Measurements from ENCODE around the gene F11R. TPM values are rescaled to one million over a fixed set of nuclear protein-coding genes. Genes with fewer than 3 reads are reported as not detected.
"Not testable (repeated sequence)": the region's sequence is repeated elsewhere in the genome, so short reads cannot be mapped to it uniquely, and the experiment has no call there.

F11R gene
- total RNA-seq, 1 donor from 2014 or later = 7.7 TPM

DNA sequence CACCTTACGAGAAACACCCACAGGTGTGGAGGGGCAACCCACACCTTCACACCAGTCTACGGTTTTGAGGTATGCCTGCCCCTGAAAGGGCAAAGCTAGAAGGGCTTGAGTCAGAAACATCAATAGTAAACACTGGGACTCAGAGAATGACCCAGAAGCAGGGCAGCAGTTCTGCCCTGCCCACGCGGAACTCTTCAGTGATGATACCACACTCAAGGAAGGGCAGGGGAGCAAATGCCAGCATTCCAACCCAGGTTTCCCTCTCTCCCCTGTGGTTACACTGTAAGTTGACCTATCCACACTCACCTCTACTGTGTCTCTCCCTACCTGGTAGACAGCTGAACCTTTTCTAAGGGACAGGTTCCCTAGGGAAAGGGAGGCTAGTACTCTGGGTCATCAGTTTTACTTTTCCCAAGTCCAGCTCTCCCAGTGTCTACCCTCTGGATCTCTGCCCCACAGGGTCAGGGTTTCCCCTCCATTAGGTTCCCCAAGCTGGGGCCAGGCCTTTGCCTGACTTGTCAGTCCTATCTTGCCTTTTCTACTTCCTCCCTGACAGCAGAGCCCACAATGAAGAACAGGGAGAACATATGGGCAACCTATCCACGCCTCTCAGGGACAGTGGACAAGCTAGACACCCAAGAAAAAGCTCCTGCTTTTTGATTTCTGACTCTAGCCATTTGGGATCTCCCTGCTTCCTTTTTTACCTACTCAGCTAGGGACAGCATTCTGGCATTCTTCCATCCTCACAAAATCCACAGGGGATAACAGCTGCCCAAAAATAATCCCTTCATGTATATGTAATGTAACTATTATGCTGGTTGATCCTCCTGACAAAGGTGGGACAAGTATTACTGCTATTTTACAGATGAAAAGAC lies 3.0 kb downstream of the F11R start:
- TF ChIP-seq CTCF (IDR thresholded peaks at IDR 0.05; ENCODE audit: partially characterized antibody, unreplicated experiment) = no peak
- Mint-ChIP-seq H3K9me3 (ENCODE audit: unreplicated experiment) (peaks cover 1% of the 10 kb centered on the region), H3K4me1 (ENCODE audit: low read depth, unreplicated experiment) (peaks cover 13% of the 10 kb centered on the region), H3K27me3 (ENCODE audit: unreplicated experiment) (peaks cover 2% of the 10 kb centered on the region), H3K36me3 (ENCODE audit: unreplicated experiment) (no peaks in the 10 kb centered on the region), H3K27ac (ENCODE audit: unreplicated experiment) (no peak overlapping the region), H3K4me3 (ENCODE audit: unreplicated experiment) (no peak overlapping the region)
- no peak for DNase-seq

GRCh38 chr1:161017181-161017580 lies 3.8 kb downstream of the F11R start:
- H3K36me3 Mint-ChIP-seq (ENCODE audit: unreplicated experiment); H3K27me3 Mint-ChIP-seq (ENCODE audit: unreplicated experiment); H3K4me3 Mint-ChIP-seq (ENCODE audit: unreplicated experiment); DNase-seq; H3K9me3 Mint-ChIP-seq (ENCODE audit: unreplicated experiment); H3K27ac Mint-ChIP-seq (ENCODE audit: unreplicated experiment): not testable (repeated sequence)
- peaks cover 14% of the 10 kb centered on the region for H3K4me1 Mint-ChIP-seq (ENCODE audit: low read depth, unreplicated experiment)

- DNase-seq; H3K4me3 Mint-ChIP-seq (ENCODE audit: unreplicated experiment); H3K27me3 Mint-ChIP-seq (ENCODE audit: unreplicated experiment); H3K9me3 Mint-ChIP-seq (ENCODE audit: unreplicated experiment); H3K36me3 Mint-ChIP-seq (ENCODE audit: unreplicated experiment): not testable (repeated sequence)
- Mint-ChIP-seq H3K27ac (ENCODE audit: unreplicated experiment) (peak overlapping the region; percentile 26), H3K4me1 (ENCODE audit: low read depth, unreplicated experiment) (peaks cover 14% of the 10 kb centered on the region)
Measured at GRCh38 chr1:161016683-161017082, 4.3 kb downstream of the F11R start.

DNA sequence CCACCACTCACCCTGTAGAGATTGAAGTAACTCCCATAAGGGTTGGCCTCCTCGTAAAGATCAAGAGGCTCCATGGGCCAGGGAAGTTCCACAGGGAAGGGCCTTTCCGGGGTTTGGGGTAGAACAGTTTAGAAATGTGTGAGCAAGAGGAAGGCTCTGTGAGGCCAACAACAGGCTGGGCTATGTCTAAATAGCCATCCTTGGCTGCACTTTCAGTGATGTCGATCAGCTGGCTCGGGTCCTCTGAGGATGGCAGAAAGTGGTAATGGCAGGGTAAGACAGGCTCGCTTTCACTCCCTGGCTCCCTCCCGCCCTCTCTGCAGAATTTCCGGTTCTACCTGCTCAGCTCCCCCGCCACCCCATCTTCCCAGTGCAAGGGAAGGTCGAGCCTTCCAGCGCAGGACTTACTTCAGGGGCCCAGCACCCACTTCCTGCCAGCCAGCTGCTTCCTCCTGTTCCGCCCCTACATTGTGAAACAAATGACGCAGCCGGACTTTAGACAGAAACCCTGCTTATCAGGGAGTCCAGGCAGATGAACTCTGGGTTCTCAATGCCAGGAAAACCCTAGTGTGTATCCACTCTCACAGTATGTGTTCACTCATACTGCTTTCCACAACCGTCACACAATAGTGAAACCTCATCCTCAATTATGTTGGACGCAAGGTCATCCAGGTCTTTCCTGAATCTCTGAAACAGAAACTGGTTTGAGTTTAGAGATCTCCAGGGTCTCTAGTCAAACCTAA lies 7.3 kb downstream of the F11R start:
- H3K36me3 Mint-ChIP-seq (ENCODE audit: unreplicated experiment) = no peaks in the 10 kb centered on the region
- no peak overlapping the region for H3K4me3 Mint-ChIP-seq (ENCODE audit: unreplicated experiment)
- DNase-seq = no peak
- no peak for TF ChIP-seq CTCF (IDR thresholded peaks at IDR 0.05; ENCODE audit: partially characterized antibody, unreplicated experiment)
- H3K9me3 Mint-ChIP-seq (ENCODE audit: unreplicated experiment) = no peaks in the 10 kb centered on the region
- peaks cover 11% of the 10 kb centered on the region for H3K4me1 Mint-ChIP-seq (ENCODE audit: low read depth, unreplicated experiment)
- H3K27ac Mint-ChIP-seq (ENCODE audit: unreplicated experiment) = no peak overlapping the region
- peaks cover 2% of the 10 kb centered on the region for H3K27me3 Mint-ChIP-seq (ENCODE audit: unreplicated experiment)

DNA sequence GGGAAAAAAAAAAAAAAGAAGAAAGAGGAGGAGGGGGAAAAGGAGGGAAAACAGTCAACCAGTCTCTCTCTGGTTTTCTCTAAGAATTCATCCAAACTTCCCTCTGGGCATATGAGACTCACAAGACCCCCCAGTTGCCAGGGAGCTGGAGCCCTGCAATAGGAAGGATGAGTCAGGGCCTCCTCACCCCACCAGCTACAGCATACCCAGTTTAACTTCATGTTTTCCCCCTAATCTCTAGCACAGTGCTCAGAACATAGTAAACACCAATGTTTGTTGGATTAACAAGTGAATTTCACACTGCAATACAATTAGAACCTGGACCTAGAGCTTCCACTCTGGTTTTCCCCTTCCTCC lies 7.8 kb downstream of the F11R start:
- Mint-ChIP-seq H3K4me3 (ENCODE audit: unreplicated experiment) (no peak overlapping the region), H3K36me3 (ENCODE audit: unreplicated experiment) (no peaks in the 10 kb centered on the region), H3K9me3 (ENCODE audit: unreplicated experiment) (no peaks in the 10 kb centered on the region)

More for the DNA sequence above, 7.8 kb downstream of the F11R start:
- H3K27ac Mint-ChIP-seq (ENCODE audit: unreplicated experiment) = no peak overlapping the region
- no peak for TF ChIP-seq CTCF (IDR thresholded peaks at IDR 0.05; ENCODE audit: partially characterized antibody, unreplicated experiment)
- no peak for DNase-seq
- peaks cover 11% of the 10 kb centered on the region for H3K4me1 Mint-ChIP-seq (ENCODE audit: low read depth, unreplicated experiment)
- H3K27me3 Mint-ChIP-seq (ENCODE audit: unreplicated experiment) = peaks cover 2% of the 10 kb centered on the region

Measured in glutamatergic neuron (in vitro differentiated cells).